GM06990 (cell line): ENCODE measurements around the gene TRIM29.

ENCODE experiments used
- DNase-seq: peaks from one replicate; pipeline ENCODE4 v3.0.0-alpha.2; 2011; ENCODE audit not compliant: insufficient read length; ENCODE audit errors: extremely low read depth
- H3K27me3 ChIP-seq: replicated peaks from 2 replicates; pipeline ENCODE4 v1.6.0; 2011; ENCODE audit warnings: low read length; ENCODE audit not compliant: control insufficient read depth, insufficient read depth
- H3K36me3 ChIP-seq: 2 replicates; pipeline ENCODE4 v1.5.1; 2011; ENCODE audit warnings: low read length; ENCODE audit not compliant: control insufficient read depth, insufficient read depth
- H3K4me3 ChIP-seq: replicated peaks from 2 replicates; pipeline ENCODE4 v1.5.1; 2011; ENCODE audit warnings: low read depth, mild to moderate bottlenecking, control low read depth, low read length
- CTCF ChIP-seq: IDR thresholded peaks from 2 replicates; pipeline ENCODE4 v1.5.1; 2011; ENCODE audit warnings: low read length, control low read depth, mild to moderate bottlenecking, inconsistent platforms; ENCODE audit not compliant: insufficient read depth, poor library complexity, severe bottlenecking

The TRIM29 gene

GRCh38 chr11:120129570-120129969 is 8.3 kb downstream of the TRIM29 start:
- Histone ChIP-seq H3K36me3 (no peaks in the 10 kb centered on the region), H3K27me3 (peaks cover 6% of the 10 kb centered on the region), H3K4me3 (no peak overlapping the region)
- no peak for TF ChIP-seq CTCF
- no peak for DNase-seq

- Histone ChIP-seq H3K36me3 (no peaks in the 10 kb centered on the region), H3K4me3 (no peak overlapping the region), H3K27me3 (peaks cover 6% of the 10 kb centered on the region)
- TF ChIP-seq CTCF, result no peak
- no peak for DNase-seq
Observed at GRCh38 chr11:120128392-120129119, 9.4 kb downstream of the TRIM29 start.

- no peaks in the 10 kb centered on the region for H3K36me3 ChIP-seq
- DNase-seq, result no peak
- no peak overlapping the region for H3K4me3 ChIP-seq
- peaks cover 6% of the 10 kb centered on the region for H3K27me3 ChIP-seq
- no peak for TF ChIP-seq CTCF
Observed at GRCh38 chr11:120127236-120127635, 10.7 kb downstream of the TRIM29 start.

GRCh38 chr11:120126620-120127019 is 11.3 kb downstream of the TRIM29 start:
- peaks cover 6% of the 10 kb centered on the region for H3K27me3 ChIP-seq
- DNase-seq, result no peak
- H3K36me3 ChIP-seq, result no peaks in the 10 kb centered on the region
- TF ChIP-seq CTCF, result no peak
- H3K4me3 ChIP-seq, result no peak overlapping the region

GRCh38 chr11:120125509-120125908 is 12.4 kb downstream of the TRIM29 start:
- H3K36me3 ChIP-seq, result no peaks in the 10 kb centered on the region
- H3K27me3 ChIP-seq, result peaks cover 3% of the 10 kb centered on the region
- TF ChIP-seq CTCF, result no peak
- H3K4me3 ChIP-seq, result no peak overlapping the region
- no peak for DNase-seq

- H3K36me3 ChIP-seq, result no peaks in the 10 kb centered on the region
- no peak overlapping the region for H3K4me3 ChIP-seq
- no peak for TF ChIP-seq CTCF
- DNase-seq, result no peak
- H3K27me3 ChIP-seq, result peaks cover 3% of the 10 kb centered on the region
Observed at GRCh38 chr11:120125024-120125423, 12.9 kb downstream of the TRIM29 start.
